Stimulated activated naive B cell treated with anti-CD40 and anti-IgM and Interleukin-4, amounts not matched to agents 10 μg/mL and 1 μg/mL and 100 μg/mL, for 72 hours (primary cell): ENCODE results near the gene ZBTB16.

Source experiments
- ATAC-seq, 2 donors: fragments of 150-1000 bp; cut with Tn5 transposase; replicated peaks; 2 replicates each; pipeline ENCODE4 v1.10.0; 2021; ENCODE audit warnings: moderate library complexity in 1 of 2
- DNase-seq: peaks from one replicate; pipeline ENCODE4 v3.0.0; 2021
- H3K27ac Mint-ChIP-seq: one replicate; pipeline ENCODE4 v1.8.0; 2022; ENCODE audit warnings: mild to moderate bottlenecking, mixed read lengths
- H3K27me3 Mint-ChIP-seq, 2 donors: one replicate each; pipeline ENCODE4 v1.8.0; 2022; ENCODE audit warnings: mixed read lengths in 2 of 2
- H3K36me3 Mint-ChIP-seq, 2 donors: one replicate each; pipeline ENCODE4 v1.8.0; 2022; ENCODE audit warnings: mixed read lengths in 2 of 2, mild to moderate bottlenecking in 1 of 2
- H3K4me1 Mint-ChIP-seq, 2 donors: one replicate each; pipeline ENCODE4 v1.8.0; 2022; ENCODE audit warnings: mixed read lengths in 2 of 2, mild to moderate bottlenecking in 1 of 2
- H3K4me3 Mint-ChIP-seq, 2 donors: one replicate each; pipeline ENCODE4 v1.8.0; 2022; ENCODE audit warnings: mild to moderate bottlenecking in 2 of 2, mixed read lengths in 2 of 2, moderate library complexity in 1 of 2
- H3K9me3 Mint-ChIP-seq, 2 donors: one replicate each; pipeline ENCODE4 v1.8.0; 2022; ENCODE audit warnings: mixed read lengths in 2 of 2, mild to moderate bottlenecking in 1 of 2

The ZBTB16 gene

DNA sequence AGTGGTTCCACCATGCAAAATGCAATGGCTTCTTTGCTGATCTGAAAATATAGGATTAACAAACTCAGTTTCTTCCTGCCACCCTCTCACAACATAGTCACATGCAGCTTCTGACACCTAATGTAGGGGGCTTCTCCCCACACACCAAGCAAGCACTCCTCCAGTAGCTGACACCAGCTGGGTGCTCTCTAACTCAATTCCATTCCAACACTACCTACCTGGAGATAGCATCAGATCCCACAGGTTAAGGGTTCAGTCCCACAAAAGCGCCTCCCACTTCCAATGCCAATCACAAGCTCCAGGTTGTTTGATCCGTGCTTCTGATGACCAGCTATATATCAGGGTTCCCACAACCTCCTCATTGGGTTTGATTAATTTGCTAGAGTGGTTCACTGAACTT, 204.9 kb downstream of the ZBTB16 start:
- ATAC-seq (no peak), DNase-seq (no peak)
- H3K36me3 Mint-ChIP-seq, result no peaks in the 10 kb centered on the region
- peaks cover 13 to 18% of the 10 kb centered on the region in 2 donors for H3K4me1 Mint-ChIP-seq
- no peak overlapping the region for H3K27ac Mint-ChIP-seq
- no peak overlapping the region for H3K4me3 Mint-ChIP-seq
- no peaks in the 10 kb centered on the region for H3K9me3 Mint-ChIP-seq
- H3K27me3 Mint-ChIP-seq, result peaks cover 0 to 11% of the 10 kb centered on the region in 2 donors

- Mint-ChIP-seq H3K36me3 (no peaks in the 10 kb centered on the region), H3K4me1 (peaks cover 5 to 9% of the 10 kb centered on the region in 2 donors)
Measured at GRCh38 chr11:114265122-114265878, 205.8 kb downstream of the ZBTB16 start.

GRCh38 chr11:114269498-114269897, 210.0 kb downstream of the ZBTB16 start:
- H3K4me1 Mint-ChIP-seq, result no peaks in the 10 kb centered on the region
- no peaks in the 10 kb centered on the region for H3K9me3 Mint-ChIP-seq
- H3K27ac Mint-ChIP-seq, result no peak overlapping the region
- H3K4me3 Mint-ChIP-seq, result no peak overlapping the region
- DNase-seq (no peak), ATAC-seq (no peak)
- H3K36me3 Mint-ChIP-seq, result no peaks in the 10 kb centered on the region
- peaks cover 29 to 50% of the 10 kb centered on the region in 2 donors for H3K27me3 Mint-ChIP-seq

More at GRCh38 chr11:114265122-114265878, 205.8 kb downstream of the ZBTB16 start:
- no peaks in the 10 kb centered on the region for H3K9me3 Mint-ChIP-seq
- H3K27me3 Mint-ChIP-seq, result peaks cover 0 to 13% of the 10 kb centered on the region in 2 donors
- no peak overlapping the region for H3K4me3 Mint-ChIP-seq
- DNase-seq (no peak), ATAC-seq (no peak)
- H3K27ac Mint-ChIP-seq, result no peak overlapping the region

- Mint-ChIP-seq H3K27me3 (peaks cover 36 to 59% of the 10 kb centered on the region in 2 donors), H3K36me3 (no peaks in the 10 kb centered on the region), H3K4me1 (no peaks in the 10 kb centered on the region), H3K27ac (no peak overlapping the region), H3K9me3 (no peaks in the 10 kb centered on the region), H3K4me3 (no peak overlapping the region)
- DNase-seq (no peak), ATAC-seq (no peak)
Measured at GRCh38 chr11:114270531-114271270, 211.2 kb downstream of the ZBTB16 start.

DNA sequence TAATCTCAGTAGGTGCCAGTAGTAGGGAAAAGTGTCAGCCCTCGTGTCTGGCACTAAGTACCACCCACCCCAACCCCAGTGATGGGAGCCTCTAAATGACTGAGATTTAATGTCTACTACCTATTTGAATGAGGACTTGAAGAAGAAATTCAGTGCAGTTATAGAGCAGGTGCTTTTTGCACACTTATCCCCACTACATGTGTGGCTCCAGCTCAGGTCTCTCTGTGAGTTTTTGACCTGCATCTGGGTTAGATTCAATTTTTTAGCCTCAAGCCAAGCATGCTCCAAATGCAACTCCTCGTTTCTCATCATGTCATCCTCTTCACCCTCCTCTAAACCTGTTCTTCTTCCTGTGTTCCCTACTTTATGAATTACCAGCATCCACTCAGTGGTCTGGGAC, 211.8 kb downstream of the ZBTB16 start:
- Mint-ChIP-seq H3K36me3 (no peaks in the 10 kb centered on the region), H3K27ac (no peak overlapping the region), H3K4me3 (no peak overlapping the region), H3K4me1 (no peaks in the 10 kb centered on the region), H3K9me3 (no peaks in the 10 kb centered on the region), H3K27me3 (peaks cover 36 to 57% of the 10 kb centered on the region in 2 donors)
- no peak for DNase-seq
- no peak for ATAC-seq

GRCh38 chr11:114272311-114272710, 212.8 kb downstream of the ZBTB16 start:
- ATAC-seq (no peak), DNase-seq (no peak)
- Mint-ChIP-seq H3K27me3 (peaks cover 38 to 61% of the 10 kb centered on the region in 2 donors), H3K9me3 (no peaks in the 10 kb centered on the region), H3K4me3 (no peak overlapping the region), H3K36me3 (no peaks in the 10 kb centered on the region), H3K27ac (no peak overlapping the region), H3K4me1 (no peaks in the 10 kb centered on the region)

GRCh38 chr11:114273071-114273470, 213.6 kb downstream of the ZBTB16 start:
- ATAC-seq (no peak), DNase-seq (no peak)
- no peaks in the 10 kb centered on the region for H3K4me1 Mint-ChIP-seq
- H3K9me3 Mint-ChIP-seq, result no peaks in the 10 kb centered on the region
- H3K27me3 Mint-ChIP-seq, result peaks cover 41 to 63% of the 10 kb centered on the region in 2 donors
- no peaks in the 10 kb centered on the region for H3K36me3 Mint-ChIP-seq
- H3K4me3 Mint-ChIP-seq, result no peak overlapping the region
- H3K27ac Mint-ChIP-seq, result no peak overlapping the region

DNA sequence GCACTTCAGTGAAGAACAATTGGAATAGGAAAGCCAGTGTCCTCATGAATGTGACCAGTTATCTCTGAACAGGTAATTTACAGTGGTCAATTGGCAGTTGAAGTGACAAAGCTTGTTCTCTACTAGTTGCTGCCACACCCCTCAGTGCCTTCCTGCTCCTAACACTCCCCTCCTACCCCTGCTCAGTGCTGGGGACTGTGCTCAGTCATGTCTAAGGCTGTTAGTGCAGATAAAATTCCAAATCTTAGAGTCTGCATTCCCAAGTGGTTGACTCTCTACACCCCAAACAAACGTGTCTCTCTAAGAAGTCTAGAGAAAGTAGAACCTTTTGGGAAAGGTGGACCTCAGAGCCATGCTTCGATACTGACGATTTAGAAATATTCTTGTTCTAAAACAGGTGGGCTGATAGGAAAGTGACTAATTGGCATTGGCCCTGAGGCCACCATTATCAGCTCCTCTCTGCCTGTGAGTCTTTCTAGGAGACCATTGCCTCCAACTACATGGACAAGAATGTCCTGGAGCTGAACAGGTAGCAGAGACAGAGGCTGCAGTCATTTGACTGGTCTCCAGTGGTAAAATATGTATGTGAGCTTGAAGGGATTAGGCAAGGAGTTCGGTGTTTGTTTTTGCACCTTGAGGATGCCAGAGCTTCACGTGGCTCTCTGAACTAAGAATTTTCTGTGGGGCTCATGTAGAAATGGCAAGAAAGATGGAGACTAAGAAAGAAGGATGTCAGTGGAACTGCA, 214.6 kb downstream of the ZBTB16 start:
- H3K4me3 Mint-ChIP-seq, result no peak overlapping the region
- DNase-seq, result no peak
- H3K9me3 Mint-ChIP-seq, result no peaks in the 10 kb centered on the region
- no peak overlapping the region for H3K27ac Mint-ChIP-seq
- H3K36me3 Mint-ChIP-seq, result no peaks in the 10 kb centered on the region
- H3K27me3 Mint-ChIP-seq, result peaks cover 49 to 72% of the 10 kb centered on the region in 2 donors
- no peak for ATAC-seq
- no peaks in the 10 kb centered on the region for H3K4me1 Mint-ChIP-seq

DNA sequence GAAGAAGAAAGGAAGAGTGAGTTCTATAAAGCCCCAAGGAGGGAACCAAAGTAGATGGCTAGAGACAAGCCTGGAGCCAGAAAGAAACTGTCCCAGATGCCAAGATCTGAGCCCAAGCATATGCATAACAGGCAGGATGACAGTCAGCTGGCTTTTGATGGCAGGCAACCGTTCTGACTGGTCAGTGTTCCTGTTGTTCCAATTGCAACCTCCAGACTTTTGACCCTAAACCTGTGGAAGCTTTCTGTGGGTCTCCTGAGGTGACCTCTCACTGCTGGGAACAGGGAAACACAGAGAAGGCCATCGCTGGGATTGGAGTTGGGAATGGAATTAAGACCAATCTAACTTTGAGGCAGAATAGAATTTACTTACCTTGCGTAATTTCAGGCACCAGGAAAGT, 215.1 kb downstream of the ZBTB16 start:
- no peak for DNase-seq
- no peak overlapping the region for H3K27ac Mint-ChIP-seq
- H3K4me1 Mint-ChIP-seq, result no peaks in the 10 kb centered on the region
- H3K9me3 Mint-ChIP-seq, result no peaks in the 10 kb centered on the region
- H3K36me3 Mint-ChIP-seq, result no peaks in the 10 kb centered on the region
- peaks cover 55 to 72% of the 10 kb centered on the region in 2 donors for H3K27me3 Mint-ChIP-seq
- no peak overlapping the region for H3K4me3 Mint-ChIP-seq
- ATAC-seq, result no peak

DNA sequence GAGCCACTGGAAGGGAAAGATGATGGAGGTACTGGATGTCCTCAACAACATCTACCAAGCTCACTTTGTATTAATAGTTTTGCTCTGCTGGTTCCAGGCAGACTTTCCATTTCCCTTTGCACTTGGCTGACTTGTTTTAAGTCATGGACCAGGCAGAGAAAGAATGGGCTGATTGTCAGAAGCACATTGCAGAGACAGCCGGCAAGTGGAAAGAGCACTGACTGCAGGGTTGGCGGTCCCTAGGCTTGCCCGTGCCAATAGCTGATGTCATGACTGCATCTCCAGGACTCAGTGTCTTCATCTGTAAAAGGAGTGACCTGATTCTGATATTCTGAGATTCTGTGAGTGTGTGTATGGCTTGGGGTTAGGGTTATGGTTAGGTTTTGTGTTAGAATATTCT, 215.8 kb downstream of the ZBTB16 start:
- Mint-ChIP-seq H3K27ac (no peak overlapping the region), H3K9me3 (no peaks in the 10 kb centered on the region), H3K4me3 (no peak overlapping the region), H3K36me3 (no peaks in the 10 kb centered on the region), H3K4me1 (no peaks in the 10 kb centered on the region), H3K27me3 (peaks cover 60 to 79% of the 10 kb centered on the region in 2 donors)
- ATAC-seq, result no peak
- DNase-seq, result no peak

GRCh38 chr11:114276077-114276476, 216.6 kb downstream of the ZBTB16 start:
- Mint-ChIP-seq H3K4me3 (no peak overlapping the region), H3K27ac (no peak overlapping the region), H3K9me3 (no peaks in the 10 kb centered on the region), H3K4me1 (no peaks in the 10 kb centered on the region), H3K27me3 (peaks cover 57 to 75% of the 10 kb centered on the region in 2 donors), H3K36me3 (no peaks in the 10 kb centered on the region)
- DNase-seq (no peak), ATAC-seq (no peak)

DNA sequence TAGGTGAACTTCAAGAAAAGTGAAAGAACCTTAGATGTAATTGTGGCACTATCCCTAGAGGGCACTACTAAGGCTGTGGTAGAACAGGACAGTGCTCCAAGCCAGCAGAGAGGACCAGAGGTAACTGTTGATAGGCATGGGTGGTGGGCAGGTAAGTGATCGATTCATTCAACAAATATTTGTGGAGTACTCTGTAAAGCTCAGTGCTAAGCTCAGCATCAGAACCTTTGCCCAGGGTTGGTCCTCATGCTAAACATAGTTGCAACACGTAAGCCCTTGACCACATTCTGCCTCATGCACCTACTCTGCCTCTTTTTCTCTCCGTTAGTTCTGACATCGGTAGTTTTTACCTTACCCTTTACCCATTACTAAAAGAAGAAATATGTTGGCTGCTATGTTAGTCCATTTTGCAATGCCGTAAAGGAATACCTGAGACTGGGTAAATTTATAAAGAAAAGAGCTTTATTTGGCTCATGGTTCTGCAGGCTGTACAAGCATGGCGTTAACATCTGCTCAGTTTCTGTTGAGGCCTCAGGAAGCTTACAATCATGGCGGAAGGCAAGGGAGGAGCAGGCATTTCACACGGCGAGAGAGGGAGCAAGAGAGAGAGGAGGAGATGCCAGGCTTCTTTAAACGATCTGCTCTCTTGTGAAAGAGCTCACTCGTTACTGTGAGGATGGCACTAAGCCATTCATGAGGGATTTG, 218.3 kb downstream of the ZBTB16 start:
- no peak for ATAC-seq
- Mint-ChIP-seq H3K4me1 (no peaks in the 10 kb centered on the region), H3K27me3 (peaks cover 47 to 66% of the 10 kb centered on the region in 2 donors), H3K36me3 (no peaks in the 10 kb centered on the region), H3K9me3 (no peaks in the 10 kb centered on the region), H3K27ac (no peak overlapping the region), H3K4me3 (no peak overlapping the region)
- no peak for DNase-seq

DNA sequence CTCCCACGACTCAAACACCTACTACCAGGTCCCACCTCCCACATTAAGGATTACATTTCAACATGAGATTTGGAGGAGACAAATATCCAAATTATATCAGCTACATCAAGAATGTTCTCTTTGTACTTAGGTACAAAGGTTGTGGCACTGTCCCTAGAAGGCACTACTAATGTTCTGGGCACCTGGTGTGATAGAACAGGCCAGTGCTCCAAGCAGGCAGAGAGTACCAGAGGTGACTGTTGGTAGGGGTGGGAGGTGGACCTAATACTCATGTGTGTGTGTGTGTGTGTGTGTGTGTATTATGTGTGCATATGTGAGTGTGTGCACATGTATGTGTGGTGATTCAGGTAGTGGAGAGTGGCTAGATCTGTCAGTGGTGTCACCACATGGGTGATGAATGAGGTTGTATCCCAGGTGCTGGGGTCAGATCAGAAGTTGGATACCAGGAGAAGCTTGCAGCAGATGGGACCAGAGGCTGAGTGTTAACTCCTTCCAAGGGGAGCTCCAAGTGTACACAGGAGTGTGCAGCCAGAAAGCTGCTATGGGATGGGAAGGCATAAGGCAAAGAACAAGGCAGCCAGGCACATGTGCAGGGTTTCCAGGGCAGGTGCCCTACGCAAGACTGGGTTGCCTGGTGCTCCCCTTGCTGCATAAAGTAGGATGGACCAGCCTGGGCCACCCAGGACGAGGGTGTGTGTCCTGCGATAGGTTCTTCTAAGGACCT, 219.0 kb downstream of the ZBTB16 start:
- no peaks in the 10 kb centered on the region for H3K4me1 Mint-ChIP-seq
- H3K27me3 Mint-ChIP-seq, result peaks cover 42 to 61% of the 10 kb centered on the region in 2 donors
- DNase-seq, result no peak
- no peaks in the 10 kb centered on the region for H3K36me3 Mint-ChIP-seq
- H3K27ac Mint-ChIP-seq, result no peak overlapping the region
- ATAC-seq, result no peak
- no peak overlapping the region for H3K4me3 Mint-ChIP-seq
- no peaks in the 10 kb centered on the region for H3K9me3 Mint-ChIP-seq
